SK-N-SH treated with all-trans-retinoic acid at 6 μM for 48 hours (cell line): Measurements from ENCODE around the gene SCAPER.
"Not testable (repeated sequence)": the region's sequence is repeated elsewhere in the genome, so short reads cannot be mapped to it uniquely, and the experiment has no call there.

Experiments used
- ATAC-seq: fragments of 200-7000 bp; cut with Tn5 transposase; 3 replicates; pipeline ENCODE4 v1.9.1; 2020; ENCODE audit warnings: mild to moderate bottlenecking, moderate library complexity
- ARNTL ChIP-seq: fragments of 450-650 bp; formaldehyde crosslinking; IDR thresholded peaks from 2 replicates; pipeline ENCODE4 v1.5.0; 2020; ENCODE audit warnings: low read depth, mild to moderate bottlenecking, moderate library complexity, borderline replicate concordance
- BACH2 ChIP-seq: fragments of 250-450 bp; sonication (Bioruptor Pico); IDR thresholded peaks from 2 replicates; pipeline ENCODE4 v1.9.0; 2021; ENCODE audit warnings: mild to moderate bottlenecking, borderline replicate concordance
- CREB5 ChIP-seq: fragments of 250-450 bp; sonication (Bioruptor Pico); IDR thresholded peaks from 2 replicates; pipeline ENCODE4 v1.5.1; 2020; ENCODE audit warnings: low read depth, mild to moderate bottlenecking, moderate library complexity
- CSDC2 ChIP-seq: fragments of 250-450 bp; sonication (Bioruptor Pico); IDR thresholded peaks from 2 replicates; pipeline ENCODE4 v1.5.0; 2020; ENCODE audit warnings: mild to moderate bottlenecking, moderate library complexity
- CSRNP3 ChIP-seq: fragments of 250-450 bp; sonication (Bioruptor Pico); IDR thresholded peaks from 2 replicates; pipeline ENCODE4 v1.5.1; 2021; ENCODE audit warnings: mild to moderate bottlenecking, moderate library complexity
- GLIS3 ChIP-seq: fragments of 250-450 bp; sonication (Bioruptor Pico); IDR thresholded peaks from 2 replicates; pipeline ENCODE4 v1.5.0; 2020; ENCODE audit warnings: mild to moderate bottlenecking, moderate library complexity
- ISL1 ChIP-seq: fragments of 250-450 bp; sonication (Bioruptor Pico); IDR thresholded peaks from 2 replicates; pipeline ENCODE4 v2.1.2; 2022; ENCODE audit warnings: mild to moderate bottlenecking, moderate library complexity
- OSR1 ChIP-seq: fragments of 250-450 bp; sonication (Bioruptor Pico); IDR thresholded peaks from 2 replicates; pipeline ENCODE4 v1.8.0; 2022; ENCODE audit warnings: moderate library complexity, mild to moderate bottlenecking, inconsistent platforms
- PATZ1 ChIP-seq: fragments of 250-450 bp; sonication (Bioruptor Pico); IDR thresholded peaks from 2 replicates; pipeline ENCODE4 v1.8.0; 2020; ENCODE audit warnings: mild to moderate bottlenecking, moderate library complexity, borderline replicate concordance
- POU6F1 ChIP-seq: fragments of 250-450 bp; sonication (Bioruptor Pico); IDR thresholded peaks from 2 replicates; pipeline ENCODE4 v1.8.0; 2021; ENCODE audit warnings: low read depth, mild to moderate bottlenecking, moderate library complexity, borderline replicate concordance
- RARB ChIP-seq: fragments of 250-450 bp; sonication (Bioruptor Pico); IDR thresholded peaks from 2 replicates; pipeline ENCODE4 v1.8.0; 2021; ENCODE audit warnings: mild to moderate bottlenecking, moderate library complexity
- SNAI2 ChIP-seq: fragments of 250-450 bp; sonication (Bioruptor Pico); IDR thresholded peaks from 2 replicates; pipeline ENCODE4 v1.5.0; 2020; ENCODE audit warnings: mild to moderate bottlenecking, moderate library complexity
- TSHZ2 ChIP-seq: fragments of 250-450 bp; sonication (Bioruptor Pico); IDR thresholded peaks from 2 replicates; pipeline ENCODE4 v1.5.0; 2020; ENCODE audit warnings: mild to moderate bottlenecking, moderate library complexity
- ZC3H10 ChIP-seq: fragments of 250-450 bp; sonication (Bioruptor Pico); IDR thresholded peaks from 2 replicates; pipeline ENCODE4 v1.5.1; 2021; ENCODE audit warnings: mild to moderate bottlenecking, moderate library complexity
- ZFP3 ChIP-seq: fragments of 250-450 bp; sonication (Bioruptor Pico); IDR thresholded peaks from 2 replicates; pipeline ENCODE4 v1.5.0; 2020; ENCODE audit warnings: mild to moderate bottlenecking, moderate library complexity
- ZFP30 ChIP-seq: fragments of 450-650 bp; formaldehyde crosslinking; IDR thresholded peaks from 2 replicates; pipeline ENCODE4 v1.5.0; 2022; ENCODE audit warnings: mild to moderate bottlenecking, moderate library complexity
- ZNF565 ChIP-seq: fragments of 450-650 bp; formaldehyde crosslinking; conservative IDR thresholded peaks from 2 replicates; pipeline ENCODE4 v1.5.0; 2020; ENCODE audit warnings: low read depth, mild to moderate bottlenecking, moderate library complexity
- ZNF70 ChIP-seq: fragments of 450-650 bp; formaldehyde crosslinking; IDR thresholded peaks from 2 replicates; pipeline ENCODE4 v1.5.0; 2020; ENCODE audit warnings: mild to moderate bottlenecking, moderate library complexity
- ZNF8 ChIP-seq: fragments of 450-650 bp; formaldehyde crosslinking; IDR thresholded peaks from 2 replicates; pipeline ENCODE4 v1.5.0; 2020; ENCODE audit warnings: mild to moderate bottlenecking, moderate library complexity

Gene SCAPER

GRCh38 chr15:76502678-76503077, 402.5 kb downstream of the SCAPER start (continued):
- TF ChIP-seq CSRNP3 (CRISPR knock-in tag) (no peak), ZC3H10 (no peak), POU6F1 (CRISPR knock-in tag) (no peak)

GRCh38 chr15:76502185-76502584, 403.0 kb downstream of the SCAPER start:
- not testable (repeated sequence) for ATAC-seq

GRCh38 chr15:76501726-76502125, 403.4 kb downstream of the SCAPER start:
- ATAC-seq, result no peak
- TF ChIP-seq RARB (CRISPR knock-in tag) (no peak), TSHZ2 (CRISPR knock-in tag) (no peak), ZFP3 (CRISPR knock-in tag) (no peak), ISL1 (no peak), PATZ1 (CRISPR knock-in tag) (no peak), OSR1 (no peak)
- TF ChIP-seq, all 23 proteins: peak for 0

- no peak for TF ChIP-seq GLIS3 (CRISPR knock-in tag)
- TF ChIP-seq ZNF70 (CRISPR knock-in tag), result no peak
- no peak for TF ChIP-seq PATZ1 (CRISPR knock-in tag)
- no peak for TF ChIP-seq OSR1
- no peak for TF ChIP-seq ARNTL (CRISPR knock-in tag)
- no peak for TF ChIP-seq ZFP30 (CRISPR knock-in tag)
- TF ChIP-seq ZNF565 (CRISPR knock-in tag), result no peak
- TF ChIP-seq CREB5, result no peak
- no peak for TF ChIP-seq ZFP3 (CRISPR knock-in tag)
- no peak for TF ChIP-seq ZC3H10
- TF ChIP-seq SNAI2 (CRISPR knock-in tag), result no peak
- no peak for TF ChIP-seq ZNF8 (CRISPR knock-in tag)
- TF ChIP-seq ISL1, result no peak
- TF ChIP-seq CSDC2, result no peak
- TF ChIP-seq BACH2 (CRISPR knock-in tag), result no peak
- no peak for TF ChIP-seq TSHZ2 (CRISPR knock-in tag)
- TF ChIP-seq RARB (CRISPR knock-in tag), result no peak
- no peak for ATAC-seq
Measured at GRCh38 chr15:76501011-76501410, 404.1 kb downstream of the SCAPER start.
